ENCODE measurements around the gene DUSP16. TPM values are rescaled to one million over a fixed set of nuclear protein-coding genes. Genes with fewer than 3 reads are reported as not detected.

DUSP16 gene, protein sequence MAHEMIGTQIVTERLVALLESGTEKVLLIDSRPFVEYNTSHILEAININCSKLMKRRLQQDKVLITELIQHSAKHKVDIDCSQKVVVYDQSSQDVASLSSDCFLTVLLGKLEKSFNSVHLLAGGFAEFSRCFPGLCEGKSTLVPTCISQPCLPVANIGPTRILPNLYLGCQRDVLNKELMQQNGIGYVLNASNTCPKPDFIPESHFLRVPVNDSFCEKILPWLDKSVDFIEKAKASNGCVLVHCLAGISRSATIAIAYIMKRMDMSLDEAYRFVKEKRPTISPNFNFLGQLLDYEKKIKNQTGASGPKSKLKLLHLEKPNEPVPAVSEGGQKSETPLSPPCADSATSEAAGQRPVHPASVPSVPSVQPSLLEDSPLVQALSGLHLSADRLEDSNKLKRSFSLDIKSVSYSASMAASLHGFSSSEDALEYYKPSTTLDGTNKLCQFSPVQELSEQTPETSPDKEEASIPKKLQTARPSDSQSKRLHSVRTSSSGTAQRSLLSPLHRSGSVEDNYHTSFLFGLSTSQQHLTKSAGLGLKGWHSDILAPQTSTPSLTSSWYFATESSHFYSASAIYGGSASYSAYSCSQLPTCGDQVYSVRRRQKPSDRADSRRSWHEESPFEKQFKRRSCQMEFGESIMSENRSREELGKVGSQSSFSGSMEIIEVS
- 16.5 TPM for polyA plus RNA-seq (2013, experiment 1 of 2)
- 16.2 TPM for polyA plus RNA-seq (2013, experiment 2 of 2)

DNA sequence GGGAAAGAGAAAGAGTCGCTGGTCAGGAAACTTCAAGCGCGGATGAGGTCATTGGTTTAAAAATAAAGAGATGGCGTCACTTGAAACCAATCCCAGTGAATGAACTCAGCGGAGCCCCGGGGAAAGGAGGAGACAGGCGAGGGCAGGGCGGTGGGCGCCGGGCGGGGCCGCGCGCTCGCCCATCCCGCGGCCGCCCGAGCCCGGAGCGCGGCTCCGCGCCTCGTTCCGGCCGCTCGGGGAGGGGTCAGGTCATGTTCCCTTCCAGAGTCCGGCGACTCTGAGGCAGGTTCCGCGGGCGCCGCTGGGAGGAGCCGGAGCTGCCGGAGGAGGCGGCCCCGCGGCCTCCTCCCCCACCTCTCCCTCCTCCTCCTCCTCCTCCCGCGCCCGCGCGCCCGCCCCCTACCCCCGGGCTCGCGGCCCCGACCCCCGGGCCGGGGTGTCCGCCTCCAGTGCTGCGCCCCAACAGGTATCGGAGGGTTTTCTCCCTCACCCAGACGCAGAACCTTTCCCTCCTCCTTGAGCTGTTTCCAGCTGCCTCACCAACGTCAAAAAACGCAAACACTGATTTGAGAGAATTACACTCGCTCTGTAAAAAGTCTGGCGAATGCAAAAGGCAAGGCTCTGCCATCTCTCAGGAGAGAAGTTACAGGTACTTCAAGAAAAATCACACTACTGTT is at the start of gene DUSP16:
TSS of gene DUSP16 (minus strand) at position 279 of the 677 bp plus-strand sequence. CDS start 41,765 bp downstream, outside the sequence.
- H3K27me3 ChIP-seq (ENCODE audit: control insufficient read depth in 3 of 3, insufficient read depth in 3 of 3, low read depth in 1 of 3, low read length in 3 of 3), result peaks cover 0 to 3% (median 0%) of the 10 kb centered on the region in 3 experiments
- peaks cover 2 to 7% of the 10 kb centered on the region in 2 donors for H3K4me1 ChIP-seq (ENCODE audit: control insufficient read depth in 2 of 2, insufficient read depth in 1 of 2, low read depth in 1 of 2, low read length in 2 of 2)
- peak within 1 kb of the TSS; percentile 92 for H3K27ac ChIP-seq (replicated peaks; ENCODE audit: low read length)
- peak within 1 kb of the TSS; percentile 31 for H2BK120ac ChIP-seq (ENCODE audit: low read depth, low read length)
- no peak within 1 kb of the TSS for H3K4ac ChIP-seq (ENCODE audit: low read length)
- DNase-seq (ENCODE audit: low spot score), result peak; percentile 92
- WGBS, 2 donors (ENCODE audit: extremely low coverage in 2 of 2, insufficient read length in 2 of 2, insufficient replicate concordance in 1 of 2), result no CpG with 5 or more reads among the region's 59 CpGs
- H4K8ac ChIP-seq (ENCODE audit: low read depth, low read length), result no peak within 1 kb of the TSS
- H3K14ac ChIP-seq (ENCODE audit: low read length), result no peak within 1 kb of the TSS
- H3K9me3 ChIP-seq (replicated peaks in 1 of 2; ENCODE audit: control insufficient read depth in 2 of 2, insufficient read depth in 1 of 2, low read depth in 1 of 2, low read length in 2 of 2), result peaks cover 2 to 5% of the 10 kb centered on the region in 2 donors
- H3K23ac ChIP-seq (ENCODE audit: low read depth, low read length, poor library complexity), result peak within 1 kb of the TSS; percentile 80
- no peak within 1 kb of the TSS for H2BK12ac ChIP-seq (ENCODE audit: low read length)
- H3K4me3 ChIP-seq (ENCODE audit: low read length in 2 of 2), result peak within 1 kb of the TSS; percentile 68 to 99
- H2AFZ ChIP-seq (ENCODE audit: low read length), result peak within 1 kb of the TSS; percentile 96
- no peaks in the 10 kb centered on the region for H3K79me1 ChIP-seq (ENCODE audit: low read depth, low read length)
- H2BK15ac ChIP-seq (ENCODE audit: low read length), result peak within 1 kb of the TSS; percentile 97
- no peak within 1 kb of the TSS for H4K91ac ChIP-seq (ENCODE audit: low read depth, low read length, poor library complexity)
- H3K4me2 ChIP-seq (ENCODE audit: insufficient read depth, low read length, poor library complexity, severe bottlenecking), result peak within 1 kb of the TSS; percentile 48
- peak within 1 kb of the TSS; percentile 84 for H2AK5ac ChIP-seq (ENCODE audit: low read depth, low read length)
- no peaks in the 10 kb centered on the region for H3K36me3 ChIP-seq (replicated peaks in 1 of 2; ENCODE audit: control insufficient read depth in 2 of 2, insufficient read depth in 2 of 2, low read length in 2 of 2)
- peak within 1 kb of the TSS; percentile 92 for H3K9ac ChIP-seq (ENCODE audit: low read depth, low read length, poor library complexity)
- peak within 1 kb of the TSS; percentile 66 for H2BK5ac ChIP-seq (ENCODE audit: low read length)
- H3K18ac ChIP-seq (ENCODE audit: low read length), result peak within 1 kb of the TSS; percentile 98

DNA sequence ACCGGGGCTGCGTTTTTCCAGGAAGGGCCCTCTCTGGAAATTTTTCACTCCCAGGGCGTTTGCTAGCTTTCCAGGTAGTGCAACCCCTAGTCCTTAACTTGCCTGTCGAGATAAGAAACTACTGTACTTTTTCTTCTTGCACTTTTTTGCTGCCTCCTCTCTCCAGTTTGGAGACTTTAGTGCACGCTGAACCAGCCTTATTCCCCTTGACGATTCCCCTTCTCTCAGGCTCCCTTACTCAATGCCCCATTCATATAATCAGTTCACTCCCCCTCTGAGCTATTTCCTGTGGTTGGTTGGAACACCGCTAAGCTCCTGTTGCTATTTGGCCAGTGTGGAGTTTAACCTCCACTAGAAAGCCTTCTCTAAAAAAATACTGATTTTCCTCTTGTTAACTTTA is 49.7 kb upstream of the DUSP16 start:
- Histone ChIP-seq H3K18ac (ENCODE audit: low read length) (peak overlapping the region; percentile 92), H2AK5ac (ENCODE audit: low read depth, low read length) (peak overlapping the region; percentile 60), H2BK120ac (ENCODE audit: low read depth, low read length) (peak overlapping the region; percentile 65), H4K91ac (ENCODE audit: low read depth, low read length, poor library complexity) (no peak overlapping the region), H2BK5ac (ENCODE audit: low read length) (peak overlapping the region; percentile 79), H3K23ac (ENCODE audit: low read depth, low read length, poor library complexity) (no peak overlapping the region), H3K14ac (ENCODE audit: low read length) (no peak overlapping the region), H3K4ac (ENCODE audit: low read length) (no peak overlapping the region), H3K79me1 (ENCODE audit: low read depth, low read length) (peaks cover 1% of the 10 kb centered on the region), H2AFZ (ENCODE audit: low read length) (peak overlapping the region; percentile 92), H3K27ac (replicated peaks; ENCODE audit: low read length) (peak overlapping the region; percentile 80), H3K27me3 (ENCODE audit: control insufficient read depth in 3 of 3, insufficient read depth in 3 of 3, low read depth in 1 of 3, low read length in 3 of 3) (no peaks in the 10 kb centered on the region), H3K9me3 (replicated peaks in 1 of 2; ENCODE audit: control insufficient read depth in 2 of 2, insufficient read depth in 1 of 2, low read depth in 1 of 2, low read length in 2 of 2) (no peaks in the 10 kb centered on the region), H3K36me3 (replicated peaks in 1 of 2; ENCODE audit: control insufficient read depth in 2 of 2, insufficient read depth in 2 of 2, low read length in 2 of 2) (peaks cover 0 to 2% of the 10 kb centered on the region in 2 donors), H3K9ac (ENCODE audit: low read depth, low read length, poor library complexity) (peak overlapping the region; percentile 87), H3K4me1 (ENCODE audit: control insufficient read depth in 2 of 2, insufficient read depth in 1 of 2, low read depth in 1 of 2, low read length in 2 of 2) (peaks cover 2 to 3% of the 10 kb centered on the region in 2 donors), H3K4me2 (ENCODE audit: insufficient read depth, low read length, poor library complexity, severe bottlenecking) (peak overlapping the region; percentile 72), H4K8ac (ENCODE audit: low read depth, low read length) (no peak overlapping the region), H2BK12ac (ENCODE audit: low read length) (no peak overlapping the region), H3K4me3 (ENCODE audit: low read length in 2 of 2) (peak overlapping the region; percentile 77 to 90), H2BK15ac (ENCODE audit: low read length) (peak overlapping the region; percentile 46)
- DNase-seq (ENCODE audit: low spot score), result peak; percentile 15
- WGBS, 2 donors (ENCODE audit: extremely low coverage in 2 of 2, insufficient read length in 2 of 2, insufficient replicate concordance in 1 of 2), result no CpG with 5 or more reads among the region's 7 CpGs

DNA sequence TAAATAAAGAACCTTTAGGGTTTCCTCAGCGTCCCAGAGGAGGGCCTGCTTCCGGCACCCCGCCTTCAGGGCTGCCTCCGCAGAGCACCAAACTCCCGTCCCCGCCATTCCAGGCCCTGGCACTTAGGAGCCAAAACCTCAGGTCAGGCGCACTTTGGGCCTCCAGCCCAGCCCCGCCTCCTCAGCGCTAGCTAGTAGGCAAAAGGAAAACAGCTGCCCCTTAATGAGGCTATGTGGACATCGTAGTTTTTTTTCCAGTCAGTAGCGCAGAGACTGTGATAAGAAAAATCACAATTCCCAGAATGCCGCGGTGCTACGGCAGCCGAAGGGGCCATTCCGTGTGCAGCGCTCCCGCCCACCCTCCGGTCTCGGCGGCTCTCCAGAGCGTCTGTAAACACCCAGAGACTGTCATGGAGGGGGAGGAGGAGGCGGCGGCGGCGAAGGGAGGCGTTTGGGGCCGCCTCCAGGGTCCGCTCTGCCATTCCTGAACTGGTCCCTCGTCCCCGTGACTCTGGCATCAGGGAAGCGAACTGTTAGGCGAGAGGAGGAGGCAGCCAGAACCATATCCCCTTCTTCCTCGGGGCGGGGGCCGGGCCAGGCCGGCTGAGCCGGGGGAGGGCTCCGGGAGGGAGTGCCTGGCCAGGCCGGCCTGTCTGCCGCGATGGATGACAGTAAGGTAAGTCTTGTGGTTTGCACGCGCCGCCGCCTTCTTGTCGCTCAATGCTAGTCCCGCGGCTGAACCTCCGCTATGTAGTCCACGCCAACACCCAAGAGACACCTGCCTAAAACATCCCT is 49.0 kb upstream of the DUSP16 start, which contains the start of gene CREBL2:
TSS of gene CREBL2 (plus strand) at position 365 of the 795 bp plus-strand sequence. CDS start at position 662, 297 bp downstream.
- Histone ChIP-seq H3K9me3 (replicated peaks in 1 of 2; ENCODE audit: control insufficient read depth in 2 of 2, insufficient read depth in 1 of 2, low read depth in 1 of 2, low read length in 2 of 2) (no peaks in the 10 kb centered on the region), H3K4me1 (ENCODE audit: control insufficient read depth in 2 of 2, insufficient read depth in 1 of 2, low read depth in 1 of 2, low read length in 2 of 2) (peaks cover 2 to 3% of the 10 kb centered on the region in 2 donors), H3K27ac (replicated peaks; ENCODE audit: low read length) (peak within 1 kb of the TSS; percentile 80), H2BK5ac (ENCODE audit: low read length) (peak within 1 kb of the TSS; percentile 79), H4K8ac (ENCODE audit: low read depth, low read length) (no peak within 1 kb of the TSS), H3K9ac (ENCODE audit: low read depth, low read length, poor library complexity) (peak within 1 kb of the TSS; percentile 87), H3K4me2 (ENCODE audit: insufficient read depth, low read length, poor library complexity, severe bottlenecking) (peak within 1 kb of the TSS; percentile 72), H3K18ac (ENCODE audit: low read length) (peak within 1 kb of the TSS; percentile 92), H2BK120ac (ENCODE audit: low read depth, low read length) (peak within 1 kb of the TSS; percentile 65), H4K91ac (ENCODE audit: low read depth, low read length, poor library complexity) (no peak within 1 kb of the TSS), H2AFZ (ENCODE audit: low read length) (peak within 1 kb of the TSS; percentile 92), H3K4me3 (ENCODE audit: low read length in 2 of 2) (peak within 1 kb of the TSS; percentile 77 to 90), H2BK12ac (ENCODE audit: low read length) (no peak within 1 kb of the TSS), H3K4ac (ENCODE audit: low read length) (no peak within 1 kb of the TSS), H3K14ac (ENCODE audit: low read length) (no peak within 1 kb of the TSS), H3K27me3 (ENCODE audit: control insufficient read depth in 3 of 3, insufficient read depth in 3 of 3, low read depth in 1 of 3, low read length in 3 of 3) (no peaks in the 10 kb centered on the region), H3K23ac (ENCODE audit: low read depth, low read length, poor library complexity) (no peak within 1 kb of the TSS), H3K36me3 (replicated peaks in 1 of 2; ENCODE audit: control insufficient read depth in 2 of 2, insufficient read depth in 2 of 2, low read length in 2 of 2) (peaks cover 0 to 2% of the 10 kb centered on the region in 2 donors), H2AK5ac (ENCODE audit: low read depth, low read length) (peak within 1 kb of the TSS; percentile 60), H3K79me1 (ENCODE audit: low read depth, low read length) (peaks cover 1% of the 10 kb centered on the region), H2BK15ac (ENCODE audit: low read length) (peak within 1 kb of the TSS; percentile 46)
- no CpG with 5 or more reads among the region's 51 CpGs for WGBS, 2 donors (ENCODE audit: extremely low coverage in 2 of 2, insufficient read length in 2 of 2, insufficient replicate concordance in 1 of 2)
- DNase-seq (ENCODE audit: low spot score), result peak; percentile 90
